PC-9 (cell line): ENCODE measurements around the gene KNG1. TPM values are rescaled to one million over a fixed set of nuclear protein-coding genes. Genes with fewer than 3 reads are reported as not detected.
A peak's percentile ranks its signal among the peaks of the same experiment; 100 is the strongest.

Experiments
- BruUV-seq: library from RNA; stranded (reverse); fragments of 400-500 nt; replicated peaks from 2 replicates; lab custom pipeline; 2021; lab: Mats Ljungman, UMichigan
- CTCF ChIA-PET: fragments of 300-600 bp; sonication (Branson Sonifier 250); formaldehyde crosslinking; loops from one replicate; lab custom pipeline; 2022; ENCODE audit warnings: antibody characterized with exemption; lab: Charles Lee
- POLR2A ChIA-PET: fragments of 300-600 bp; sonication (Branson Sonifier 250); formaldehyde crosslinking; loops from one replicate; lab custom pipeline; 2022; ENCODE audit warnings: antibody characterized with exemption; ENCODE audit not compliant: unreplicated experiment; lab: Charles Lee
- DNase-seq, 2 experiments: peaks; one replicate each; pipeline versions ENCODE4 v3.0.0 to v3.0.0-alpha.2; 2015 to 2022; ENCODE audit warnings: mixed read lengths in 1 of 2
- H2AFZ ChIP-seq: fragments of 200-600 bp; sonication (generic); 2 replicates; pipeline ENCODE4 v1.8.1; 2017; ENCODE audit warnings: antibody characterized with exemption
- H3F3A ChIP-seq: fragments of 200-600 bp; sonication (generic); 2 replicates; pipeline ENCODE4 v1.8.1; 2017; ENCODE audit warnings: antibody characterized with exemption, mild to moderate bottlenecking, low read depth; ENCODE audit not compliant: insufficient read depth
- H3K27ac ChIP-seq: fragments of 200-600 bp; sonication (generic); 2 replicates; pipeline ENCODE4 v1.6.1; 2016; ENCODE audit warnings: mixed run types
- H3K27me3 ChIP-seq: fragments of 200-600 bp; sonication (generic); 2 replicates; pipeline ENCODE4 v1.6.1; 2016; ENCODE audit warnings: low read depth, mixed run types; ENCODE audit not compliant: insufficient read depth
- H3K36me3 ChIP-seq: fragments of 200-600 bp; sonication (generic); 2 replicates; pipeline ENCODE4 v1.6.1; 2016; ENCODE audit warnings: low read depth, mixed run types
- H3K4me1 ChIP-seq: fragments of 200-600 bp; sonication (generic); replicated peaks from 2 replicates; pipeline ENCODE4 v1.6.1; 2016; ENCODE audit warnings: mixed run types; ENCODE audit not compliant: insufficient read depth
- H3K4me2 ChIP-seq: fragments of 200-600 bp; sonication (generic); 2 replicates; pipeline ENCODE4 v1.6.1; 2017; ENCODE audit warnings: mixed run types
- H3K4me3 ChIP-seq: fragments of 200-600 bp; sonication (generic); 2 replicates; pipeline ENCODE4 v1.6.1; 2016; ENCODE audit warnings: mixed run types
- H3K79me2 ChIP-seq: fragments of 200-600 bp; sonication (generic); 2 replicates; pipeline ENCODE4 v1.6.1; 2017; ENCODE audit warnings: low read depth, mixed run types
- H3K9me2 ChIP-seq: fragments of 200-600 bp; sonication (generic); 2 replicates; pipeline ENCODE4 v1.8.1; 2017; ENCODE audit warnings: mild to moderate bottlenecking; ENCODE audit not compliant: insufficient read depth
- H3K9me3 ChIP-seq: fragments of 200-600 bp; sonication (generic); 2 replicates; pipeline ENCODE4 v1.8.1; 2016; ENCODE audit warnings: low read depth; ENCODE audit not compliant: insufficient read depth
- H4K20me1 ChIP-seq: fragments of 200-600 bp; sonication (generic); 2 replicates; pipeline ENCODE4 v1.8.1; 2017; ENCODE audit not compliant: insufficient read depth
- CTCF ChIP-seq: fragments of 200-600 bp; sonication (generic); conservative IDR thresholded peaks from 2 replicates; pipeline ENCODE4 v1.6.1; 2017; ENCODE audit warnings: mixed run types, antibody characterized with exemption, mild to moderate bottlenecking, moderate library complexity
- EZH2 ChIP-seq: fragments of 200-600 bp; sonication (generic); IDR thresholded peaks from 2 replicates; pipeline ENCODE4 v1.8.0; 2017; ENCODE audit warnings: antibody characterized with exemption, low read depth
- intact Hi-C: fragments of 100-400 bp; cut with micrococcal nuclease; formaldehyde crosslinking; loops from one replicate; pipeline ENCODE4 v1.10.0; 2022; ENCODE audit not compliant: unreplicated experiment
- total RNA-seq: library from RNA; stranded (reverse); gene quantifications from 2 replicates; pipeline ENCODE4 v1.2.3, GENCODE V29; 2021

The KNG1 gene
- total RNA-seq, 1 experiment from 2014 or later, result not detected

- no TSS peak for BruUV-seq
- CTCF ChIA-PET, result no interaction called here
- no peak for TF ChIP-seq CTCF
- Histone ChIP-seq H3K79me2 (no peaks in the 10 kb centered on the region), H3K4me3 (no peak overlapping the region), H3K4me2 (no peak overlapping the region), H2AFZ (no peak overlapping the region), H4K20me1 (no peaks in the 10 kb centered on the region), H3K9me2 (no peaks in the 10 kb centered on the region), H3K27me3 (no peaks in the 10 kb centered on the region), H3K36me3 (no peaks in the 10 kb centered on the region), H3K27ac (no peak overlapping the region), H3K4me1 (no peaks in the 10 kb centered on the region), H3F3A (peaks cover 5% of the 10 kb centered on the region; the same call in 1 of the 2 replicates), H3K9me3 (no peaks in the 10 kb centered on the region)
- DNase-seq, result no peak
- POLR2A ChIA-PET, result no interaction called here
- intact Hi-C loops, result no loop called here
These were observed 58.8 kb downstream of the KNG1 start for GRCh38 chr3:186775999-186776398.

GRCh38 chr3:186779204-186779603, 62.0 kb downstream of the KNG1 start:
- TF ChIP-seq CTCF (no peak), EZH2 (no peak)
- H3K36me3 ChIP-seq, result peaks cover 7% of the 10 kb centered on the region
- peaks cover 13% of the 10 kb centered on the region for H3K79me2 ChIP-seq
- ChIA-PET POLR2A (no interaction called here), CTCF (no interaction called here)
- H2AFZ ChIP-seq, result no peak overlapping the region
- peaks cover 11% of the 10 kb centered on the region for H3K4me1 ChIP-seq
- DNase-seq, result no peak
- no peak overlapping the region for H3K4me3 ChIP-seq
- H3F3A ChIP-seq, result peaks cover 15% of the 10 kb centered on the region
- no peak overlapping the region for H3K4me2 ChIP-seq
- no peaks in the 10 kb centered on the region for H3K9me2 ChIP-seq
- intact Hi-C loops, result no loop called here
- peaks cover 2% of the 10 kb centered on the region for H4K20me1 ChIP-seq
- no TSS peak for BruUV-seq
- no peaks in the 10 kb centered on the region for H3K9me3 ChIP-seq
- H3K27ac ChIP-seq, result no peak overlapping the region
- no peaks in the 10 kb centered on the region for H3K27me3 ChIP-seq

- DNase-seq, result no peak
These were observed 65.4 kb downstream of the KNG1 start for GRCh38 chr3:186782542-186783057.

More at GRCh38 chr3:186782542-186783057, 65.4 kb downstream of the KNG1 start:
- H3K4me1 ChIP-seq, result peaks cover 34% of the 10 kb centered on the region
- peak overlapping the region; percentile 93 for H3K27ac ChIP-seq
- ChIA-PET POLR2A (interaction anchor here (0.5 to 1.7 kb wide), 16 partner anchors 10 to 1492 kb away, joined by 3 to 17 read pairs (median 5); partner anchors contain the start of genes DNAJB11, RPL39L and SENP2), CTCF (interaction anchor here (0.6 to 1.3 kb wide), 4 partner anchors 166 to 213 kb away, joined by 3 to 15 read pairs (median 4); no protein-coding TSS in a partner anchor)
- H4K20me1 ChIP-seq, result peaks cover 36% of the 10 kb centered on the region
- peak overlapping the region; percentile 93 for H3K4me2 ChIP-seq
- no peaks in the 10 kb centered on the region for H3K9me3 ChIP-seq
- BruUV-seq, result TSS peak; percentile 95
- intact Hi-C loops, result loop anchor here (1.0 to 5.0 kb wide), 4 partner anchors 30 to 675 kb away; partner anchors contain the start of genes DNAJB11 and ETV5
- no peaks in the 10 kb centered on the region for H3K27me3 ChIP-seq
- peaks cover 49% of the 10 kb centered on the region for H3F3A ChIP-seq
- peak overlapping the region; percentile 92 for H3K4me3 ChIP-seq
- peaks cover 47% of the 10 kb centered on the region for H3K79me2 ChIP-seq
- no peak for TF ChIP-seq EZH2
- TF ChIP-seq CTCF, result no peak
- H3K9me2 ChIP-seq, result no peaks in the 10 kb centered on the region
- H3K36me3 ChIP-seq, result peaks cover 41% of the 10 kb centered on the region
- peak overlapping the region; percentile 96 for H2AFZ ChIP-seq
